Endodermal cell (in vitro differentiated cells): ENCODE measurements around the gene PTPN20. TPM values are rescaled to one million over a fixed set of nuclear protein-coding genes. Genes with fewer than 3 reads are reported as not detected.

Experiments
- DNase-seq: peaks from one replicate; pipeline ENCODE4 v3.0.0-alpha.2; 2017
- H3K27ac ChIP-seq: 2 replicates; pipeline ENCODE4 v1.5.1; 2013; ENCODE audit warnings: mild to moderate bottlenecking, low read depth, low read length, moderate library complexity
- H3K27me3 ChIP-seq: 2 replicates; pipeline ENCODE4 v1.6.1; 2013; ENCODE audit warnings: mild to moderate bottlenecking, low read length, moderate library complexity; ENCODE audit not compliant: insufficient read depth, control insufficient read depth, poor library complexity, severe bottlenecking
- H3K36me3 ChIP-seq: 2 replicates; pipeline ENCODE4 v1.7.0; 2013; ENCODE audit warnings: mild to moderate bottlenecking, low read length, moderate library complexity; ENCODE audit not compliant: control insufficient read depth, insufficient read depth
- H3K4me1 ChIP-seq: one replicate; pipeline ENCODE4 v1.7.0; 2013; ENCODE audit warnings: low read length; ENCODE audit not compliant: control insufficient read depth, insufficient read depth
- H3K4me3 ChIP-seq: 2 replicates; pipeline ENCODE4 v1.5.1; 2013; ENCODE audit warnings: mild to moderate bottlenecking, low read length, moderate library complexity
- H3K9ac ChIP-seq: 2 replicates; pipeline ENCODE4 v1.6.1; 2013; ENCODE audit warnings: mild to moderate bottlenecking, low read length, moderate library complexity; ENCODE audit not compliant: poor library complexity, severe bottlenecking; ENCODE audit errors: extremely low read depth
- H3K9me3 ChIP-seq: 2 replicates; pipeline ENCODE4 v1.6.1; 2013; ENCODE audit warnings: mild to moderate bottlenecking, low read length, moderate library complexity; ENCODE audit not compliant: control insufficient read depth
- H3K27ac Mint-ChIP-seq: 2 replicates; pipeline ENCODE4 v1.8.0; 2020; ENCODE audit warnings: mixed read lengths
- H3K27me3 Mint-ChIP-seq: 2 replicates; pipeline ENCODE4 v1.8.0; 2021; ENCODE audit warnings: mild to moderate bottlenecking, mixed read lengths; ENCODE audit not compliant: insufficient read depth
- H3K36me3 Mint-ChIP-seq: 2 replicates; pipeline ENCODE4 v1.8.0; 2020; ENCODE audit warnings: low read depth, mixed read lengths
- H3K4me1 Mint-ChIP-seq: 2 replicates; pipeline ENCODE4 v1.8.0; 2020; ENCODE audit warnings: mixed read lengths
- H3K4me3 Mint-ChIP-seq: 2 replicates; pipeline ENCODE4 v1.8.0; 2020; ENCODE audit warnings: mild to moderate bottlenecking, moderate library complexity, mixed read lengths
- H3K9me3 Mint-ChIP-seq: 2 replicates; pipeline ENCODE4 v1.8.0; 2020; ENCODE audit warnings: mild to moderate bottlenecking, mixed read lengths
- CTCF ChIP-seq: fragments of 200-600 bp; sonication (generic); conservative IDR thresholded peaks from 2 replicates; pipeline ENCODE4 v1.5.0; 2021; ENCODE audit warnings: antibody characterized with exemption, mild to moderate bottlenecking
- whole genome bisulfite sequencing, 2 experiments: methylation state at CpG; one replicate each; pipeline versions ENCODE4 v1.1.5 to v1.1.7; 2013; ENCODE audit warnings: missing lambda C conversion rate in 2 of 2, mixed read lengths in 1 of 2; ENCODE audit not compliant: insufficient coverage in 1 of 2, insufficient read length in 1 of 2; 5-methylcytosine and 5-hydroxymethylcytosine counted together
- total RNA-seq, 2 donors: library from RNA; stranded (reverse); fragmentation: NEBNext Ultra II Directional in 1 of 2; extraction: Animal tissue kit (Norgen Biotek cat#: 25700) in 1 of 2; gene quantifications; 2 replicates in 1 of 2; 3 replicates in 1 of 2; pipeline ENCODE4 v1.2.1, GENCODE V29; 2021

PTPN20 gene
- total RNA-seq, 2 donors from 2014 or later: 0.53 TPM; not detected in 1

GRCh38 chr10:47030191-47030703 is 119.0 kb downstream of the PTPN20 start:
- Mint-ChIP-seq H3K4me1 (no peaks in the 10 kb centered on the region), H3K9me3 (no peaks in the 10 kb centered on the region), H3K36me3 (no peaks in the 10 kb centered on the region), H3K27ac (no peak overlapping the region), H3K27me3 (no peaks in the 10 kb centered on the region), H3K4me3 (no peak overlapping the region)
- WGBS, 2 experiments: 85 to 95% methylated on average over 7 to 10 of the region's 10 CpGs
- no peak for TF ChIP-seq CTCF
- Histone ChIP-seq H3K9ac (no peak overlapping the region), H3K4me3 (no peak overlapping the region), H3K9me3 (no peaks in the 10 kb centered on the region), H3K36me3 (no peaks in the 10 kb centered on the region), H3K27ac (no peak overlapping the region), H3K4me1 (no peaks in the 10 kb centered on the region), H3K27me3 (no peaks in the 10 kb centered on the region)
- DNase-seq: no peak

- DNase-seq: peak; percentile 55
- Mint-ChIP-seq H3K4me1 (no peaks in the 10 kb centered on the region), H3K4me3 (no peak overlapping the region), H3K27ac (no peak overlapping the region), H3K9me3 (no peaks in the 10 kb centered on the region), H3K27me3 (no peaks in the 10 kb centered on the region), H3K36me3 (no peaks in the 10 kb centered on the region)
- Histone ChIP-seq H3K4me1 (no peaks in the 10 kb centered on the region), H3K9ac (no peak overlapping the region), H3K27ac (no peak overlapping the region), H3K9me3 (no peaks in the 10 kb centered on the region), H3K36me3 (no peaks in the 10 kb centered on the region), H3K27me3 (no peaks in the 10 kb centered on the region), H3K4me3 (no peak overlapping the region)
- TF ChIP-seq CTCF: peak; percentile 67
- 85 to 87% methylated on average over 7 of the region's 7 CpGs for WGBS, 2 experiments
Observed at GRCh38 chr10:47031211-47031900, 120.1 kb downstream of the PTPN20 start.

GRCh38 chr10:47031901-47032465 is 120.8 kb downstream of the PTPN20 start:
- H3K9ac ChIP-seq: no peak overlapping the region
- no peaks in the 10 kb centered on the region for H3K36me3 Mint-ChIP-seq
- H3K4me1 Mint-ChIP-seq: no peaks in the 10 kb centered on the region
- TF ChIP-seq CTCF: no peak
- H3K4me1 ChIP-seq: no peaks in the 10 kb centered on the region
- 92 to 98% methylated on average over 6 to 7 of the region's 7 CpGs for WGBS, 2 experiments
- H3K27me3 ChIP-seq: no peaks in the 10 kb centered on the region
- no peaks in the 10 kb centered on the region for H3K27me3 Mint-ChIP-seq
- H3K27ac Mint-ChIP-seq: no peak overlapping the region
- H3K27ac ChIP-seq: no peak overlapping the region
- no peaks in the 10 kb centered on the region for H3K36me3 ChIP-seq
- H3K9me3 ChIP-seq: no peaks in the 10 kb centered on the region
- peak; percentile 23 for DNase-seq
- no peak overlapping the region for H3K4me3 ChIP-seq
- H3K4me3 Mint-ChIP-seq: no peak overlapping the region
- no peaks in the 10 kb centered on the region for H3K9me3 Mint-ChIP-seq
